ENCODE measurements around the gene CROCC. TPM values are rescaled to one million over a fixed set of nuclear protein-coding genes. Genes with fewer than 3 reads are reported as not detected.

Gene CROCC
- total and polyA plus RNA-seq, 7 experiments from 2014 or later, result 1.4 to 84.8 (median 61.9) TPM

DNA sequence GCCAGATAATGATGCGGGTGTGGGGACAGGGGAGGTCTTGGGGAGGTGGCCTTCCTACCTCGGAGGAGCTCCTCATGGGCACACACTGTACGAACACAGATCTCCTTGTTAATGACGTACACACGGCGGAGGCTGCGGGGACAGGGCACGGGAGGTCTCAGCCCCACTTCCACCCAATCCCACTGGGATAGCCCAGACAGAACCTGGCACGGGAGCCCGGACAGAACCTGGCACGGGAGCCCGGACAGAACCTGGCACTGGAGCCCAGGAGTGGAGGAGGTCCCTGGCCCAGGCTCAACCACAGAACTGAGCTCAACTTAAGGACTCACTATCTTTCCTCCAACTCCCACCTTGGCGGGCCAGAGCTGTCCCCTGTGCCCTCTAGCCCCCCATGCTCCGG, 53.5 kb downstream of the CROCC start:
- peaks cover 0 to 12% (median 0%) of the 10 kb centered on the region in 3 experiments for H3K36me3 ChIP-seq (ENCODE audit: control insufficient read depth in 2 of 3, insufficient read depth in 3 of 3, low read length in 3 of 3)
- Mint-ChIP-seq H3K27me3 (peaks cover 0 to 11% (median 0%) of the 10 kb centered on the region in 5 donors), H3K27ac (no peak overlapping the region), H3K36me3 (peaks cover 0 to 3% (median 0%) of the 10 kb centered on the region in 5 donors), H3K4me3 (no peak overlapping the region), H3K4me1 (peaks cover 0 to 3% (median 0%) of the 10 kb centered on the region in 7 donors), H3K9me3 (no peaks in the 10 kb centered on the region)
- ATAC-seq (no peak), DNase-seq (no peak)
- intact Hi-C loops (cut with micrococcal nuclease), result no loop called here
- ChIA-PET POLR2A (no interaction called here), CTCF (no interaction called here)
- no peaks in the 10 kb centered on the region for H3K27me3 ChIP-seq (ENCODE audit: control insufficient read depth in 2 of 2, insufficient read depth in 2 of 2, low read length in 2 of 2)
- H3K9me3 ChIP-seq (ENCODE audit: control insufficient read depth in 2 of 3, low read length in 3 of 3), result no peaks in the 10 kb centered on the region
- H3K27ac ChIP-seq (ENCODE audit: low read depth, low read length), result no peak overlapping the region
- H3K4me3 ChIP-seq (ENCODE audit: low read length), result no peak overlapping the region
- H3K4me1 ChIP-seq (ENCODE audit: control insufficient read depth in 2 of 2, insufficient read depth in 2 of 2, low read length in 2 of 2), result no peaks in the 10 kb centered on the region

DNA sequence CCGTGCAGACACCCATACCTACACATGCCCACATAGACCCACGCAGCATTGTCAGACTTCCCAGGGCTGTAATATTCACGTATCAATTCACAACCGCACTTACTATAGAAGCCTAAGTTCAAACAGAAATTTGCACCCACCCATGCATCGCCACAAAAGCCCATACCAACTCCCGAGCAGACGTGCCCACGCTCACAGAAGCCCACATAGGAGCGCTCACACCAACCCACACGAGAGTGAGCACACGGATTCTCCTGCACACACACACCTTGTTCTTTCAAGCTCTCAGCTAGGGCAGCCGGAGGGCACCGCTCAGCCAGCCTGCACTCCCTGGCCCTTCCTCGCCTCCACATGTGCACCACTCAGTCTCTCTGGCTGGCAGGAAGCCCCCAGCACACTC, 54.1 kb downstream of the CROCC start:
- H3K36me3 Mint-ChIP-seq, result peaks cover 0 to 3% (median 0%) of the 10 kb centered on the region in 5 donors
- peaks cover 2 to 15% (median 2%) of the 10 kb centered on the region in 5 donors for H3K27me3 Mint-ChIP-seq
- intact Hi-C loops (cut with micrococcal nuclease), result no loop called here
- H3K4me1 Mint-ChIP-seq, result peaks cover 2 to 6% (median 2%) of the 10 kb centered on the region in 7 donors
- Histone ChIP-seq H3K9me3 (ENCODE audit: control insufficient read depth in 2 of 3, low read length in 3 of 3) (no peaks in the 10 kb centered on the region), H3K27me3 (ENCODE audit: control insufficient read depth in 2 of 2, insufficient read depth in 2 of 2, low read length in 2 of 2) (no peaks in the 10 kb centered on the region), H3K4me1 (ENCODE audit: control insufficient read depth in 2 of 2, insufficient read depth in 2 of 2, low read length in 2 of 2) (no peaks in the 10 kb centered on the region), H3K36me3 (ENCODE audit: control insufficient read depth in 2 of 3, insufficient read depth in 3 of 3, low read length in 3 of 3) (peaks cover 0 to 6% (median 0%) of the 10 kb centered on the region in 3 experiments), H3K27ac (ENCODE audit: low read depth, low read length) (no peak overlapping the region), H3K4me3 (ENCODE audit: low read length) (no peak overlapping the region)
- POLR2A ChIA-PET, result no interaction called here
- no peaks in the 10 kb centered on the region for H3K9me3 Mint-ChIP-seq
- CTCF ChIA-PET, result no interaction called here
- DNase-seq (no peak), ATAC-seq (no peak)
- no peak overlapping the region for H3K4me3 Mint-ChIP-seq
- peak overlapping the region in 3 of 9 donors; percentile 2 to 67 (median 6) for H3K27ac Mint-ChIP-seq

DNA sequence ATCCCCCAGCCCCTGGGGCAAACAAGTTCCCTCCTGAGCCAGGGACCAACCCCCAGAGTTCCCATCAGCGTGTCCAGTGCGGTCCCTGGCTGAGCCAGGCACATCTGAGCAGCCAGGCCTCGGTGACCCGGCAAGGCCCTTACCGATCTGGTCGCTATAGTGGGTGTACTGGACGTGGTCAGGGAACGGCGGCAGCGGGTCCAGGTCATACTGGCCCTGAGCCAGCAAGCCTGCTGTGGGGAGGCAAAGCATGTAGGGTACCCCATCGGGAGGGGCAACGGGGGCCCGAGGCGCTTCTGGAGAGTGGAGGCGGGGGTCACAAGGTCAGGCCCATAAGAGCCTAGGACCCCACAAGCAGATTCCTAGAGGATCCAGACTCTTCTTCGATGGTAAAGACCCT, 55.2 kb downstream of the CROCC start:
- Mint-ChIP-seq H3K27ac (no peak overlapping the region), H3K4me3 (no peak overlapping the region), H3K27me3 (peaks cover 10 to 25% (median 11%) of the 10 kb centered on the region in 5 donors), H3K9me3 (no peaks in the 10 kb centered on the region), H3K36me3 (peaks cover 0 to 7% (median 0%) of the 10 kb centered on the region in 5 donors), H3K4me1 (peaks cover 6 to 11% (median 10%) of the 10 kb centered on the region in 7 donors)
- Histone ChIP-seq H3K4me3 (ENCODE audit: low read length) (no peak overlapping the region), H3K27me3 (ENCODE audit: control insufficient read depth in 2 of 2, insufficient read depth in 2 of 2, low read length in 2 of 2) (no peaks in the 10 kb centered on the region), H3K4me1 (ENCODE audit: control insufficient read depth in 2 of 2, insufficient read depth in 2 of 2, low read length in 2 of 2) (no peaks in the 10 kb centered on the region), H3K36me3 (ENCODE audit: control insufficient read depth in 2 of 3, insufficient read depth in 3 of 3, low read length in 3 of 3) (no peaks in the 10 kb centered on the region), H3K27ac (ENCODE audit: low read depth, low read length) (no peak overlapping the region), H3K9me3 (ENCODE audit: control insufficient read depth in 2 of 3, low read length in 3 of 3) (no peaks in the 10 kb centered on the region)
- ATAC-seq, result no peak
- DNase-seq, result no peak
- intact Hi-C loops (cut with micrococcal nuclease), result no loop called here
- CTCF ChIA-PET, result no interaction called here
- POLR2A ChIA-PET, result no interaction called here

DNA sequence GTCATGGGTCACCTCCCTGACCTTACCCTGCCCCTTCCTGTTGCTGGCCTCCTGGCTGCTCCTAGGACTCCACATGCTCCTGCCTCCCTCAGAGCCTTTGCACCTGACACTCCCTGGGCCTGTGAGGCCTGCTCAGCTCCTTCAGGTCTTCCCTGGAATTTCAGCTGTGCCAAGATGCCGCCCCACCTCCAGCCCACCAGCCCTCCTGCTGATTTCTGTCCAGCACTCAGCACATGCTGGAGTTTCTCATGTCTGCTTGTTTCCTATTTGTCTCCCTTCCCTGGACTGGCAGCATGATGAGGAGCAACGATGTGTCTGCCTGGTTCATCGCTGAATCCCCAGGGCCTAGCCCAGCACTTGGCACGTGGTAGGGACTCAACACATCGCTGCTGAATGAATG, 55.6 kb downstream of the CROCC start:
- no peak overlapping the region for H3K4me3 ChIP-seq (ENCODE audit: low read length)
- peaks cover 0 to 7% (median 0%) of the 10 kb centered on the region in 5 donors for H3K36me3 Mint-ChIP-seq
- no peak for DNase-seq
- H3K27ac Mint-ChIP-seq, result peak overlapping the region in 1 of 9 donors; percentile 61
- no peak for ATAC-seq
- peaks cover 10 to 29% (median 14%) of the 10 kb centered on the region in 5 donors for H3K27me3 Mint-ChIP-seq
- H3K9me3 ChIP-seq (ENCODE audit: control insufficient read depth in 2 of 3, low read length in 3 of 3), result no peaks in the 10 kb centered on the region
- no peaks in the 10 kb centered on the region for H3K4me1 ChIP-seq (ENCODE audit: control insufficient read depth in 2 of 2, insufficient read depth in 2 of 2, low read length in 2 of 2)
- no peaks in the 10 kb centered on the region for H3K27me3 ChIP-seq (ENCODE audit: control insufficient read depth in 2 of 2, insufficient read depth in 2 of 2, low read length in 2 of 2)
- H3K9me3 Mint-ChIP-seq, result no peaks in the 10 kb centered on the region
- POLR2A ChIA-PET, result no interaction called here
- no peak overlapping the region for H3K4me3 Mint-ChIP-seq
- no peak overlapping the region for H3K27ac ChIP-seq (ENCODE audit: low read depth, low read length)
- CTCF ChIA-PET, result no interaction called here
- no peaks in the 10 kb centered on the region for H3K36me3 ChIP-seq (ENCODE audit: control insufficient read depth in 2 of 3, insufficient read depth in 3 of 3, low read length in 3 of 3)
- peaks cover 6 to 11% (median 10%) of the 10 kb centered on the region in 7 donors for H3K4me1 Mint-ChIP-seq
- intact Hi-C loops (cut with micrococcal nuclease), result no loop called here

GRCh38 chr1:16978139-16978538, 56.4 kb downstream of the CROCC start:
- Mint-ChIP-seq H3K27me3 (peaks cover 14 to 33% (median 19%) of the 10 kb centered on the region in 5 donors), H3K27ac (no peak overlapping the region), H3K36me3 (peaks cover 0 to 7% (median 0%) of the 10 kb centered on the region in 5 donors), H3K4me1 (peaks cover 6 to 11% (median 10%) of the 10 kb centered on the region in 7 donors), H3K9me3 (no peaks in the 10 kb centered on the region), H3K4me3 (peak overlapping the region in 1 of 10 donors; percentile 42)
- ChIA-PET POLR2A (no interaction called here), CTCF (no interaction called here)
- DNase-seq (no peak), ATAC-seq (no peak)
- Histone ChIP-seq H3K4me3 (ENCODE audit: low read length) (no peak overlapping the region), H3K36me3 (ENCODE audit: control insufficient read depth in 2 of 3, insufficient read depth in 3 of 3, low read length in 3 of 3) (no peaks in the 10 kb centered on the region), H3K27ac (ENCODE audit: low read depth, low read length) (no peak overlapping the region), H3K9me3 (ENCODE audit: control insufficient read depth in 2 of 3, low read length in 3 of 3) (no peaks in the 10 kb centered on the region), H3K4me1 (ENCODE audit: control insufficient read depth in 2 of 2, insufficient read depth in 2 of 2, low read length in 2 of 2) (no peaks in the 10 kb centered on the region), H3K27me3 (ENCODE audit: control insufficient read depth in 2 of 2, insufficient read depth in 2 of 2, low read length in 2 of 2) (no peaks in the 10 kb centered on the region)
- intact Hi-C loops (cut with micrococcal nuclease), result no loop called here

GRCh38 chr1:16978567-16979474, 57.1 kb downstream of the CROCC start:
- DNase-seq (no peak), ATAC-seq (no peak)
- ChIA-PET POLR2A (interaction anchor here (0.6 to 1.1 kb wide), 3 partner anchors 18 to 58 kb away, joined by 3 read pairs; no protein-coding TSS in a partner anchor), CTCF (no interaction called here)
- no peak overlapping the region for H3K4me3 ChIP-seq (ENCODE audit: low read length)
- peaks cover 0 to 7% (median 0%) of the 10 kb centered on the region in 5 donors for H3K36me3 Mint-ChIP-seq
- H3K9me3 Mint-ChIP-seq, result no peaks in the 10 kb centered on the region
- H3K4me1 Mint-ChIP-seq, result peaks cover 6 to 11% (median 10%) of the 10 kb centered on the region in 7 donors
- H3K9me3 ChIP-seq (ENCODE audit: control insufficient read depth in 2 of 3, low read length in 3 of 3), result no peaks in the 10 kb centered on the region
- no peaks in the 10 kb centered on the region for H3K36me3 ChIP-seq (ENCODE audit: control insufficient read depth in 2 of 3, insufficient read depth in 3 of 3, low read length in 3 of 3)
- H3K27ac Mint-ChIP-seq, result no peak overlapping the region
- intact Hi-C loops (cut with micrococcal nuclease), result no loop called here
- no peaks in the 10 kb centered on the region for H3K4me1 ChIP-seq (ENCODE audit: control insufficient read depth in 2 of 2, insufficient read depth in 2 of 2, low read length in 2 of 2)
- no peaks in the 10 kb centered on the region for H3K27me3 ChIP-seq (ENCODE audit: control insufficient read depth in 2 of 2, insufficient read depth in 2 of 2, low read length in 2 of 2)
- H3K4me3 Mint-ChIP-seq, result peak overlapping the region in 2 of 10 donors; percentile 14 to 90
- H3K27me3 Mint-ChIP-seq, result peaks cover 18 to 37% (median 21%) of the 10 kb centered on the region in 5 donors
- H3K27ac ChIP-seq (ENCODE audit: low read depth, low read length), result no peak overlapping the region
